Body of pancreas (tissue), 4 donors: Measurements from ENCODE around the gene PCDHB7.
A peak's percentile ranks its signal among the peaks of the same experiment; 100 is the strongest.

Source experiments
- CTCF ChIP-seq, 7 experiments: fragments of 450-650 bp in 4 of 7; fragments of 200-600 bp in 3 of 7; sonication (generic) in 3 of 7; IDR thresholded peaks; one replicate each; pipeline ENCODE4 v1.5.1; 2016 to 2019; ENCODE audit warnings: antibody characterized with exemption in 7 of 7
- POLR2A ChIP-seq, 3 donors: fragments of 450-650 bp; IDR thresholded peaks; one replicate each; pipeline ENCODE4 v1.6.1; 2016; ENCODE audit warnings: antibody characterized with exemption in 3 of 3, mild to moderate bottlenecking in 2 of 3

- TF ChIP-seq POLR2A (IDR thresholded peaks at IDR 0.05) (no peak), CTCF (IDR thresholded peaks at IDR 0.05) (peak in 6 of 7 experiments; percentile 18 to 67 (median 56))
Observed at GRCh38 chr5:141135030-141135717, 37.3 kb upstream of the PCDHB7 start, which contains the start of gene PCDHB5.
